ENCODE results near the gene AFF3.

DNA sequence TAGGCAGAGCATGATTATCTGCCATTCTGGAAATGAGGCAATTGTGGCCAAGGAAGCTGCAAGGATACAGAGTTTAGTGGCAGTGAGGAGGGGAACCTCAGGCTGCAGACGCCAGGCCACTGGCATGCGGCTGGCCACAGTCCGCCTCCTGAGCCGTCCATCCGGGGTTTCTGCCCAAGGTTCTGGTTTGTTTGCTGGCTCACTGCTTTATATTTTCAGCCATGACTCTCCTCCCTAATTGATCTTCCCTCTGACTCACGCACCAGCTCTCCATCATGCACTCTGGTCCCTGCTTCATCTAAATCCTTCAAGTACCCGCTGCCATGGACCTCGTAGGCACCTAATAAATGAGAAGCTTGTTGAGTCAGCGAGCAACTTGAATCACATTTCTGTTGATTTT, 544.8 kb downstream of the AFF3 start:
- TF ChIP-seq, protein P1, sequence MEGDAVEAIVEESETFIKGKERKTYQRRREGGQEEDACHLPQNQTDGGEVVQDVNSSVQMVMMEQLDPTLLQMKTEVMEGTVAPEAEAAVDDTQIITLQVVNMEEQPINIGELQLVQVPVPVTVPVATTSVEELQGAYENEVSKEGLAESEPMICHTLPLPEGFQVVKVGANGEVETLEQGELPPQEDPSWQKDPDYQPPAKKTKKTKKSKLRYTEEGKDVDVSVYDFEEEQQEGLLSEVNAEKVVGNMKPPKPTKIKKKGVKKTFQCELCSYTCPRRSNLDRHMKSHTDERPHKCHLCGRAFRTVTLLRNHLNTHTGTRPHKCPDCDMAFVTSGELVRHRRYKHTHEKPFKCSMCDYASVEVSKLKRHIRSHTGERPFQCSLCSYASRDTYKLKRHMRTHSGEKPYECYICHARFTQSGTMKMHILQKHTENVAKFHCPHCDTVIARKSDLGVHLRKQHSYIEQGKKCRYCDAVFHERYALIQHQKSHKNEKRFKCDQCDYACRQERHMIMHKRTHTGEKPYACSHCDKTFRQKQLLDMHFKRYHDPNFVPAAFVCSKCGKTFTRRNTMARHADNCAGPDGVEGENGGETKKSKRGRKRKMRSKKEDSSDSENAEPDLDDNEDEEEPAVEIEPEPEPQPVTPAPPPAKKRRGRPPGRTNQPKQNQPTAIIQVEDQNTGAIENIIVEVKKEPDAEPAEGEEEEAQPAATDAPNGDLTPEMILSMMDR (IDR thresholded peaks at IDR 0.05): no peak
- no peak for TF ChIP-seq POLR2A (IDR thresholded peaks at IDR 0.05)

Measured in lower leg skin (tissue), 3 donors.